HG02610 (cell line): ENCODE results near the gene GNLY.
"Not testable (repeated sequence)": the region's sequence is repeated elsewhere in the genome, so short reads cannot be mapped to it uniquely, and the experiment has no call there.

ENCODE experiments used
- ATAC-seq: cut with Tn5 transposase; IDR thresholded peaks from one replicate; pipeline ENCODE4 v1.9.1; 2021; ENCODE audit warnings: mild to moderate bottlenecking, moderate library complexity; ENCODE audit not compliant: unreplicated experiment

Gene GNLY

GRCh38 chr2:85663594-85664565, 30.3 kb upstream of the GNLY start:
- no peak for ATAC-seq

GRCh38 chr2:85665264-85665937, 28.8 kb upstream of the GNLY start:
- no peak for ATAC-seq

- ATAC-seq: no peak
Observed at GRCh38 chr2:85666016-85666415, 28.1 kb upstream of the GNLY start.

- no peak for ATAC-seq
Observed at GRCh38 chr2:85666435-85667316, 27.5 kb upstream of the GNLY start.

- ATAC-seq: no peak
Observed at GRCh38 chr2:85667561-85668008, 26.6 kb upstream of the GNLY start.

GRCh38 chr2:85668009-85668856, 25.9 kb upstream of the GNLY start, which contains the start of gene SFTPB:
Gene SFTPB (minus strand): TSS chr2:85668199. CDS start chr2:85668183, 16 bp downstream.
- no peak for ATAC-seq

GRCh38 chr2:85668857-85669142, 25.4 kb upstream of the GNLY start:
- no peak for ATAC-seq

- peak; percentile 85 for ATAC-seq
Observed at GRCh38 chr2:85669549-85669948, 24.6 kb upstream of the GNLY start.

GRCh38 chr2:85670416-85670815, 23.7 kb upstream of the GNLY start:
- not testable (repeated sequence) for ATAC-seq

GRCh38 chr2:85672456-85672855, 21.7 kb upstream of the GNLY start:
- ATAC-seq: no peak

GRCh38 chr2:85673716-85674375, 20.3 kb upstream of the GNLY start:
- ATAC-seq: no peak

GRCh38 chr2:85674417-85674816, 19.7 kb upstream of the GNLY start:
- ATAC-seq: no peak

- no peak for ATAC-seq
Observed at GRCh38 chr2:85675427-85675826, 18.7 kb upstream of the GNLY start.

GRCh38 chr2:85675866-85676548, 18.2 kb upstream of the GNLY start:
- ATAC-seq: no peak

- ATAC-seq: no peak
Observed at GRCh38 chr2:85678377-85678776, 15.8 kb upstream of the GNLY start.

- ATAC-seq: peak; percentile 65
Observed at GRCh38 chr2:85678794-85679672, 15.1 kb upstream of the GNLY start.

- no peak for ATAC-seq
Observed at GRCh38 chr2:85680707-85681371, 13.3 kb upstream of the GNLY start.

- no peak for ATAC-seq
Observed at GRCh38 chr2:85681372-85681763, 12.8 kb upstream of the GNLY start.
